A549 (cell line): ENCODE data around the gene ZNF492. TPM values are rescaled to one million over a fixed set of nuclear protein-coding genes. Genes with fewer than 3 reads are reported as not detected.

Source experiments
- ATAC-seq, 2 experiments: fragments of 200-7000 bp in 1 of 2; fragments of >200 bp in 1 of 2; cut with Nextera tagmentation in 1 of 2; cut with Tn5 transposase in 1 of 2; 3 replicates each; pipeline versions ENCODE4 v1.8.0 to v1.9.1; 2018 to 2020; ENCODE audit warnings: mild to moderate bottlenecking in 1 of 2, moderate library complexity in 1 of 2
- CTCF ChIA-PET: fragments of 300-600 bp; sonication (Branson Sonifier 250); formaldehyde crosslinking; extraction: SDS; loops from one replicate; lab custom pipeline; 2021; ENCODE audit warnings: antibody characterized with exemption, inconsistent platforms; lab: Yijun Ruan, JAX
- POLR2A ChIA-PET: fragments of 350-600 bp; formaldehyde crosslinking; extraction: SDS; loops from one replicate; lab custom pipeline; 2021; ENCODE audit warnings: antibody characterized with exemption, inconsistent platforms; lab: Yijun Ruan, JAX
- DNase-seq, 2 experiments: peaks; one replicate each; pipeline versions ENCODE4 v3.0.0 to v3.0.0-alpha.2; 2011 to 2016; ENCODE audit warnings: low read depth in 1 of 2, low spot score in 1 of 2
- FAIRE-seq: peaks from 2 replicates; lab custom pipeline; 2011; peaks lifted over from hg19 to GRCh38; lab: Jason Lieb, UNC
- H3K27ac ChIP-seq, 2 experiments: fragments of >200 bp; sonication (Bioruptor Twin); formaldehyde crosslinking; 3 replicates each; pipeline ENCODE4 v1.5.1; 2016 to 2017
- H3K4me1 ChIP-seq: fragments of >200 bp; sonication (Bioruptor Twin); formaldehyde crosslinking; 3 replicates; pipeline ENCODE4 v1.6.1; 2016
- H3K4me2 ChIP-seq: fragments of >200 bp; sonication (Bioruptor Twin); formaldehyde crosslinking; 3 replicates; pipeline ENCODE4 v1.6.1; 2016
- H3K4me3 ChIP-seq: fragments of >200 bp; sonication (Bioruptor Twin); formaldehyde crosslinking; 3 replicates; pipeline ENCODE4 v1.5.1; 2016
- H3K9me3 ChIP-seq: fragments of >200 bp; sonication (Bioruptor Twin); formaldehyde crosslinking; 3 replicates; pipeline ENCODE4 v1.6.1; 2016
- BHLHE40 ChIP-seq: IDR thresholded peaks from 2 replicates; pipeline ENCODE4 v1.6.1; 2012; ENCODE audit warnings: low read depth, low read length, inconsistent platforms
- CBX2 ChIP-seq: fragments of 200-600 bp; sonication (generic); IDR thresholded peaks from 2 replicates; pipeline ENCODE4 v1.6.1; 2016; ENCODE audit warnings: low read depth, mild to moderate bottlenecking, borderline replicate concordance
- EHMT2 ChIP-seq: fragments of 200-600 bp; sonication (generic); IDR thresholded peaks from 2 replicates; pipeline ENCODE4 v1.6.1; 2016; ENCODE audit warnings: antibody characterized with exemption, low read depth, mild to moderate bottlenecking, moderate library complexity
- EP300 ChIP-seq, 2 experiments: fragments of >200 bp; sonication (Bioruptor Twin); formaldehyde crosslinking; IDR thresholded peaks; 2 replicates in 1 of 2; 3 replicates in 1 of 2; pipeline ENCODE4 v1.6.1; 2016 to 2017
- ESRRA ChIP-seq: fragments of 150-350 bp; IDR thresholded peaks from 2 replicates; pipeline ENCODE4 v1.6.1; 2014; ENCODE audit warnings: mild to moderate bottlenecking, low read length, borderline replicate concordance
- FOSB ChIP-seq: fragments of 250-450 bp; sonication (Bioruptor Pico); IDR thresholded peaks from 2 replicates; pipeline ENCODE4 v1.5.0; 2020; ENCODE audit warnings: mild to moderate bottlenecking, moderate library complexity
- FOSL2 ChIP-seq, 2 experiments: fragments of 450-650 bp in 1 of 2; fragments of >200 bp in 1 of 2; sonication (Bioruptor Twin) in 1 of 2; formaldehyde crosslinking; IDR thresholded peaks; 2 replicates each; pipeline versions ENCODE4 v1.5.0 to v1.6.1; 2016 to 2020; ENCODE audit warnings: mild to moderate bottlenecking in 1 of 2, moderate library complexity in 1 of 2
- FOXS1 ChIP-seq: fragments of 250-450 bp; sonication (Bioruptor Pico); IDR thresholded peaks from 2 replicates; pipeline ENCODE4 v1.5.0; 2020; ENCODE audit warnings: mild to moderate bottlenecking, moderate library complexity
- HOXB13 ChIP-seq: fragments of 250-450 bp; sonication (Bioruptor Pico); IDR thresholded peaks from 2 replicates; pipeline ENCODE4 v1.5.0; 2020; ENCODE audit warnings: low read depth, mild to moderate bottlenecking, moderate library complexity
- JUN ChIP-seq, 2 experiments: fragments of >200 bp; sonication (Bioruptor Twin); formaldehyde crosslinking; IDR thresholded peaks; 2 replicates in 1 of 2; 3 replicates in 1 of 2; pipeline ENCODE4 v1.6.1; 2016 to 2017
- JUNB ChIP-seq: fragments of >200 bp; sonication (Bioruptor Twin); formaldehyde crosslinking; IDR thresholded peaks from 2 replicates; pipeline ENCODE4 v1.6.1; 2016
- KDM1A ChIP-seq: fragments of 200-600 bp; sonication (generic); IDR thresholded peaks from 2 replicates; pipeline ENCODE4 v1.6.1; 2016; ENCODE audit warnings: low read depth, mild to moderate bottlenecking
- KDM5A ChIP-seq: fragments of 200-600 bp; sonication (generic); IDR thresholded peaks from 2 replicates; pipeline ENCODE4 v1.6.1; 2016; ENCODE audit warnings: antibody characterized with exemption, mild to moderate bottlenecking
- NFE2L2 ChIP-seq: fragments of 150-350 bp; conservative IDR thresholded peaks from 2 replicates; pipeline ENCODE4 v1.6.1; 2014; ENCODE audit warnings: low read length
- POLR2A ChIP-seq: IDR thresholded peaks from 2 replicates; pipeline ENCODE4 v1.6.1; 2012; ENCODE audit warnings: mild to moderate bottlenecking, low read length
- POLR2AphosphoS2 ChIP-seq: conservative IDR thresholded peaks from 2 replicates; pipeline ENCODE4 v1.6.1; 2012; ENCODE audit warnings: low read length, improper control_type of control experiment, inconsistent platforms
- RARB ChIP-seq: fragments of 250-450 bp; sonication (Bioruptor Pico); IDR thresholded peaks from 2 replicates; pipeline ENCODE4 v1.8.0; 2021; ENCODE audit warnings: mild to moderate bottlenecking, moderate library complexity
- RNF2 ChIP-seq: fragments of 200-600 bp; sonication (generic); IDR thresholded peaks from 2 replicates; pipeline ENCODE4 v1.6.1; 2016; ENCODE audit warnings: low read depth, mild to moderate bottlenecking, antibody characterized with exemption, moderate library complexity, borderline replicate concordance
- SMC3 ChIP-seq: fragments of >200 bp; sonication (Bioruptor Twin); formaldehyde crosslinking; IDR thresholded peaks from 3 replicates; pipeline ENCODE4 v1.6.1; 2018; ENCODE audit warnings: inconsistent platforms
- TP53 ChIP-seq: fragments of 250-450 bp; sonication (Bioruptor Pico); IDR thresholded peaks from 2 replicates; pipeline ENCODE4 v1.5.0; 2021; ENCODE audit warnings: mild to moderate bottlenecking, moderate library complexity
- ZC3H11A ChIP-seq: fragments of 450-650 bp; IDR thresholded peaks from 2 replicates; pipeline ENCODE4 v1.6.1; 2014; ENCODE audit warnings: antibody characterized with exemption, mild to moderate bottlenecking
- ZNF302 ChIP-seq: fragments of 250-450 bp; sonication (Bioruptor Pico); IDR thresholded peaks from 2 replicates; pipeline ENCODE4 v1.9.0; 2021; ENCODE audit warnings: inconsistent platforms, mild to moderate bottlenecking, moderate library complexity
- ZSCAN20 ChIP-seq: fragments of 250-450 bp; sonication (Bioruptor Pico); IDR thresholded peaks from 2 replicates; pipeline ENCODE4 v1.8.0; 2022; ENCODE audit warnings: mild to moderate bottlenecking, moderate library complexity
- WGBS: methylation state at CpG from one replicate; pipeline ENCODE4 v1.1.6; 2017; ENCODE audit errors: missing lambda C conversion rate; 5-methylcytosine and 5-hydroxymethylcytosine counted together
- polyA plus RNA-seq, 4 experiments: library from polyadenylated mRNA; depleted of rRNA in 3 of 4; stranded (reverse); fragments of >200 nt; fragmentation: RNase III in 1 of 4; extraction: RNeasy Plus Mini Kit Qiagen cat#74134 plus additional on column Dnase treatment in 1 of 4; gene quantifications; 2 replicates in 3 of 4; 3 replicates in 1 of 4; pipeline ENCODE4 v1.2.3, GENCODE V29; 2011 to 2017
- TF ChIP-seq, protein P1 (sequence below): fragments of >200 bp; sonication (Bioruptor Twin); formaldehyde crosslinking; IDR thresholded peaks from 3 replicates; pipeline ENCODE4 v1.5.1; 2016
- TF ChIP-seq, protein P2 (sequence below): fragments of 200-600 bp; sonication (generic); IDR thresholded peaks from 2 replicates; pipeline ENCODE4 v1.6.1; 2016; ENCODE audit warnings: antibody characterized with exemption, mild to moderate bottlenecking, moderate library complexity
- TF ChIP-seq, protein P3 (sequence below): IDR thresholded peaks from 2 replicates; pipeline ENCODE4 v1.6.1; 2012; ENCODE audit warnings: low read depth, borderline replicate concordance
- TF ChIP-seq, protein P4 (sequence below): fragments of 150-350 bp; IDR thresholded peaks from 2 replicates; pipeline ENCODE4 v1.6.1; 2014; ENCODE audit warnings: low read depth, mild to moderate bottlenecking, low read length
- TF ChIP-seq, protein P5 (sequence below): IDR thresholded peaks from 2 replicates; pipeline ENCODE4 v1.6.1; 2012

ZNF492 gene
- polyA plus RNA-seq, 2 of the 4 experiments (the other 2 are of a cell fraction), result not detected

DNA sequence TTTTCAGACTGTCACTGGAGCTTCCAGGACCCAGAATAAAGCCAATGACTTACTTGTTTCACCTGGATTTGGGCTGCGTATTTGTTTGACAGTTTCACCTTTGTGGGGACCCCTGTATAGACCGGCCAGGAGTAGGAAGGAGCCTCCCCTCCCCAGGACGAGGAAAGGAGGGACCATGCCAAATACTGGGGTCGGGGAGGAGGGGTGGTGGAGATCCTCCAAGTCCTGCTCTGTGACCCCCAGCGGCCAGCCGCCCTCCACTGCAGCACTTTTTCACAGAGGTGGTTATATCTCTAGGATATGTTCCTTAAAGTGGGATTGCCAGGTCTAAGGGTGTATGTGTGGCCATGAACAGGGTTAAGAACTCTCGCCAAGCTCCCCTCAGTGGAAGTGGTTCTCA is 25.7 kb upstream of the ZNF492 start (continued):
- TF ChIP-seq JUN (IDR thresholded peaks at IDR 0.05) (no peak), RARB (no peak), BHLHE40 (no peak), NFE2L2 (no peak)
- TF ChIP-seq, protein P1, sequence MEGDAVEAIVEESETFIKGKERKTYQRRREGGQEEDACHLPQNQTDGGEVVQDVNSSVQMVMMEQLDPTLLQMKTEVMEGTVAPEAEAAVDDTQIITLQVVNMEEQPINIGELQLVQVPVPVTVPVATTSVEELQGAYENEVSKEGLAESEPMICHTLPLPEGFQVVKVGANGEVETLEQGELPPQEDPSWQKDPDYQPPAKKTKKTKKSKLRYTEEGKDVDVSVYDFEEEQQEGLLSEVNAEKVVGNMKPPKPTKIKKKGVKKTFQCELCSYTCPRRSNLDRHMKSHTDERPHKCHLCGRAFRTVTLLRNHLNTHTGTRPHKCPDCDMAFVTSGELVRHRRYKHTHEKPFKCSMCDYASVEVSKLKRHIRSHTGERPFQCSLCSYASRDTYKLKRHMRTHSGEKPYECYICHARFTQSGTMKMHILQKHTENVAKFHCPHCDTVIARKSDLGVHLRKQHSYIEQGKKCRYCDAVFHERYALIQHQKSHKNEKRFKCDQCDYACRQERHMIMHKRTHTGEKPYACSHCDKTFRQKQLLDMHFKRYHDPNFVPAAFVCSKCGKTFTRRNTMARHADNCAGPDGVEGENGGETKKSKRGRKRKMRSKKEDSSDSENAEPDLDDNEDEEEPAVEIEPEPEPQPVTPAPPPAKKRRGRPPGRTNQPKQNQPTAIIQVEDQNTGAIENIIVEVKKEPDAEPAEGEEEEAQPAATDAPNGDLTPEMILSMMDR, result no peak

DNA sequence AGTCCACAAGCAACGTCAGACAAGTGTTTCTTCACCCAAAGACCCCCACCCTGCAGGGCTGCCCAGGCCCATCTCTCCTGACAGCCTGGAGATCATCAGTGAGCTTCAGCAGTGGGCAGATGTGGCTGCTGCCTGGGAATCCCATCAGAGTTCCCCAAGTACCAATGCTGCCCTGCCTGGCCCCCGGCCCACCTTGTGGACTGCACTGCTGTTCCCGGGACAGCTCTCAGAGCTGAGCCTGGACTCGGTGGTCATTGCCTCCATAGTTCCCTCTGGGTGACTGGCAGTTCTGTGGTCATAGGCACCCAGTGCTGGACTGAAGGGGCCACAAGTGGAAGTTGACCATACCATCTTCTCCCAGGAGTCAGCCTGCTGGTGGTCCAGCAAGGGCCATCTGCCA is 24.5 kb upstream of the ZNF492 start:
- WGBS, result 0% methylated on average over 2 of the region's 4 CpGs
- ATAC-seq (no peak), FAIRE-seq (no peak), DNase-seq (no peak)
- ChIA-PET POLR2A (no interaction called here), CTCF (no interaction called here)
- Histone ChIP-seq H3K27ac (no peak overlapping the region), H3K4me1 (no peaks in the 10 kb centered on the region), H3K9me3 (peaks cover 17% of the 10 kb centered on the region; the same call in 2 of the 3 replicates), H3K4me2 (no peak overlapping the region), H3K4me3 (no peak overlapping the region)
- TF ChIP-seq, protein P2, sequence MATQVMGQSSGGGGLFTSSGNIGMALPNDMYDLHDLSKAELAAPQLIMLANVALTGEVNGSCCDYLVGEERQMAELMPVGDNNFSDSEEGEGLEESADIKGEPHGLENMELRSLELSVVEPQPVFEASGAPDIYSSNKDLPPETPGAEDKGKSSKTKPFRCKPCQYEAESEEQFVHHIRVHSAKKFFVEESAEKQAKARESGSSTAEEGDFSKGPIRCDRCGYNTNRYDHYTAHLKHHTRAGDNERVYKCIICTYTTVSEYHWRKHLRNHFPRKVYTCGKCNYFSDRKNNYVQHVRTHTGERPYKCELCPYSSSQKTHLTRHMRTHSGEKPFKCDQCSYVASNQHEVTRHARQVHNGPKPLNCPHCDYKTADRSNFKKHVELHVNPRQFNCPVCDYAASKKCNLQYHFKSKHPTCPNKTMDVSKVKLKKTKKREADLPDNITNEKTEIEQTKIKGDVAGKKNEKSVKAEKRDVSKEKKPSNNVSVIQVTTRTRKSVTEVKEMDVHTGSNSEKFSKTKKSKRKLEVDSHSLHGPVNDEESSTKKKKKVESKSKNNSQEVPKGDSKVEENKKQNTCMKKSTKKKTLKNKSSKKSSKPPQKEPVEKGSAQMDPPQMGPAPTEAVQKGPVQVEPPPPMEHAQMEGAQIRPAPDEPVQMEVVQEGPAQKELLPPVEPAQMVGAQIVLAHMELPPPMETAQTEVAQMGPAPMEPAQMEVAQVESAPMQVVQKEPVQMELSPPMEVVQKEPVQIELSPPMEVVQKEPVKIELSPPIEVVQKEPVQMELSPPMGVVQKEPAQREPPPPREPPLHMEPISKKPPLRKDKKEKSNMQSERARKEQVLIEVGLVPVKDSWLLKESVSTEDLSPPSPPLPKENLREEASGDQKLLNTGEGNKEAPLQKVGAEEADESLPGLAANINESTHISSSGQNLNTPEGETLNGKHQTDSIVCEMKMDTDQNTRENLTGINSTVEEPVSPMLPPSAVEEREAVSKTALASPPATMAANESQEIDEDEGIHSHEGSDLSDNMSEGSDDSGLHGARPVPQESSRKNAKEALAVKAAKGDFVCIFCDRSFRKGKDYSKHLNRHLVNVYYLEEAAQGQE, result no peak
- TF ChIP-seq ZC3H11A, result no peak
- TF ChIP-seq, protein P3, sequence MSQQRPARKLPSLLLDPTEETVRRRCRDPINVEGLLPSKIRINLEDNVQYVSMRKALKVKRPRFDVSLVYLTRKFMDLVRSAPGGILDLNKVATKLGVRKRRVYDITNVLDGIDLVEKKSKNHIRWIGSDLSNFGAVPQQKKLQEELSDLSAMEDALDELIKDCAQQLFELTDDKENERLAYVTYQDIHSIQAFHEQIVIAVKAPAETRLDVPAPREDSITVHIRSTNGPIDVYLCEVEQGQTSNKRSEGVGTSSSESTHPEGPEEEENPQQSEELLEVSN, result no peak
- TF ChIP-seq TP53, result no peak
- no peak for TF ChIP-seq KDM5A
- TF ChIP-seq KDM1A, result no peak
- no peak for TF ChIP-seq ESRRA
- TF ChIP-seq FOSB (CRISPR knock-in tag), result no peak
- TF ChIP-seq, protein P4, sequence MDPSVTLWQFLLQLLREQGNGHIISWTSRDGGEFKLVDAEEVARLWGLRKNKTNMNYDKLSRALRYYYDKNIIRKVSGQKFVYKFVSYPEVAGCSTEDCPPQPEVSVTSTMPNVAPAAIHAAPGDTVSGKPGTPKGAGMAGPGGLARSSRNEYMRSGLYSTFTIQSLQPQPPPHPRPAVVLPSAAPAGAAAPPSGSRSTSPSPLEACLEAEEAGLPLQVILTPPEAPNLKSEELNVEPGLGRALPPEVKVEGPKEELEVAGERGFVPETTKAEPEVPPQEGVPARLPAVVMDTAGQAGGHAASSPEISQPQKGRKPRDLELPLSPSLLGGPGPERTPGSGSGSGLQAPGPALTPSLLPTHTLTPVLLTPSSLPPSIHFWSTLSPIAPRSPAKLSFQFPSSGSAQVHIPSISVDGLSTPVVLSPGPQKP, result no peak
- TF ChIP-seq FOXS1 (CRISPR knock-in tag), result no peak
- TF ChIP-seq EP300 (IDR thresholded peaks at IDR 0.05), result no peak
- no peak for TF ChIP-seq SMC3
- no peak for TF ChIP-seq RNF2

DNA sequence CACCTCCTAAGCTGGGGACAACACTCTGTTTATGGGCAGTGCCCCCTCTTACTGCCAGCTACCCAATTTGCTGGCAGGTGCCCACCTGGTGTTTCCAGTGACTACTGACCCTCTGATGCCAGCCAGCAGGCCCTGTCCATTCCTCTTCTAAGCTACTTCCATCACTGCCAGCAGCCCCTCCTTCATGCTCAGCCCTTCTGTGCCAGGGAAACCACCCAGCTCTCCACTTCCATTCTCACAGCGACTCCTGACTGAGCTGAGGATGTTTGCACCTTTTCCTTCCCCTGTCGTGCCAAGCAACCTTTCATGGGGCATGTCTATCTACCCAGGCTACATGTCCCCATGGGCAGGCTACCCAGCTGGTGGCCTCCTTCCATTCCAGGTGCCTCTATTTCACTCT is 24.0 kb upstream of the ZNF492 start:
- POLR2A ChIA-PET, result no interaction called here
- FAIRE-seq, result no peak
- WGBS, result 0% methylated on average over 2 of the region's 2 CpGs
- TF ChIP-seq HOXB13 (CRISPR knock-in tag), result no peak
- TF ChIP-seq, protein P5, sequence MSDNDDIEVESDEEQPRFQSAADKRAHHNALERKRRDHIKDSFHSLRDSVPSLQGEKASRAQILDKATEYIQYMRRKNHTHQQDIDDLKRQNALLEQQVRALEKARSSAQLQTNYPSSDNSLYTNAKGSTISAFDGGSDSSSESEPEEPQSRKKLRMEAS, result no peak
- TF ChIP-seq JUNB, result no peak
- TF ChIP-seq FOXS1 (CRISPR knock-in tag), result no peak
- TF ChIP-seq FOSL2 (IDR thresholded peaks at IDR 0.05), result no peak
- TF ChIP-seq FOSL2 (CRISPR knock-in tag; IDR thresholded peaks at IDR 0.05), result no peak
- TF ChIP-seq POLR2AphosphoS2, result no peak
- no peak for TF ChIP-seq EP300 (IDR thresholded peaks at IDR 0.05)
- no peak for TF ChIP-seq ZNF302 (CRISPR knock-in tag)
- TF ChIP-seq KDM5A, result no peak
- no peak for TF ChIP-seq ZSCAN20 (CRISPR knock-in tag)
- TF ChIP-seq CBX2, result no peak
- TF ChIP-seq, protein P1, result no peak
- no peak for TF ChIP-seq POLR2A
- no peak for TF ChIP-seq EHMT2

More for the DNA sequence above, 24.0 kb upstream of the ZNF492 start:
- Histone ChIP-seq H3K9me3 (peaks cover 15% of the 10 kb centered on the region; the same call in 2 of the 3 replicates), H3K4me3 (no peak overlapping the region), H3K4me1 (no peaks in the 10 kb centered on the region), H3K4me2 (no peak overlapping the region), H3K27ac (no peak overlapping the region)
- ATAC-seq (no peak), DNase-seq (no peak)
- CTCF ChIA-PET, result interaction anchor here (0.6 kb wide), 1 partner anchor 279 kb away, joined by 3 read pairs; no protein-coding TSS in a partner anchor
